H1 (cell line): ENCODE measurements around the gene FAM228A. TPM values are rescaled to one million over a fixed set of nuclear protein-coding genes. Genes with fewer than 3 reads are reported as not detected.

Experiments
- CTCF ChIA-PET: fragments of 300-600 bp; sonication (Branson Sonifier 250); formaldehyde crosslinking; loops from one replicate; lab custom pipeline; 2021; ENCODE audit not compliant: partially characterized antibody; lab: Charles Lee
- POLR2A ChIA-PET: fragments of 300-600 bp; sonication (Branson Sonifier 250); formaldehyde crosslinking; loops from one replicate; lab custom pipeline; 2021; ENCODE audit warnings: inconsistent platforms; ENCODE audit not compliant: partially characterized antibody; lab: Charles Lee
- DNase-seq, 2 experiments: peaks; one replicate each; pipeline versions ENCODE4 v3.0.0 to v3.0.0-alpha.2; 2010 to 2022; ENCODE audit warnings: low spot score in 2 of 2, low read depth in 1 of 2, mixed read lengths in 1 of 2
- FAIRE-seq: peaks from 2 replicates; lab custom pipeline; 2011; peaks lifted over from hg19 to GRCh38; lab: Jason Lieb, UNC
- H2AFZ ChIP-seq: 2 replicates; pipeline ENCODE4 v1.8.1; 2012; ENCODE audit warnings: low read length, inconsistent platforms
- H2AK5ac ChIP-seq: 2 replicates; pipeline ENCODE4 v1.6.1; 2013; ENCODE audit warnings: low read depth, low read length
- H2BK120ac ChIP-seq: replicated peaks from 2 replicates; pipeline ENCODE3; 2013; ENCODE audit warnings: low read depth, low read length, inconsistent platforms
- H2BK12ac ChIP-seq: 2 replicates; pipeline ENCODE4 v1.6.1; 2013; ENCODE audit warnings: low read depth, low read length
- H2BK15ac ChIP-seq: 2 replicates; pipeline ENCODE4 v1.6.1; 2013; ENCODE audit warnings: low read length
- H2BK20ac ChIP-seq: 2 replicates; pipeline ENCODE4 v1.6.1; 2013; ENCODE audit warnings: low read length
- H2BK5ac ChIP-seq: 2 replicates; pipeline ENCODE4 v1.6.1; 2013; ENCODE audit warnings: low read depth, low read length
- H3K14ac ChIP-seq: 2 replicates; pipeline ENCODE4 v1.6.1; 2013; ENCODE audit warnings: inconsistent platforms; ENCODE audit not compliant: insufficient read length
- H3K18ac ChIP-seq: 2 replicates; pipeline ENCODE4 v1.6.1; 2013; ENCODE audit warnings: low read length; ENCODE audit errors: extremely low read depth
- H3K23ac ChIP-seq: 2 replicates; pipeline ENCODE4 v1.6.1; 2013; ENCODE audit warnings: inconsistent platforms; ENCODE audit not compliant: insufficient read length
- H3K23me2 ChIP-seq: 2 replicates; pipeline ENCODE4 v1.6.1; 2013; ENCODE audit warnings: low read depth, low read length
- H3K27ac ChIP-seq: 2 replicates; pipeline ENCODE4 v1.6.1; 2011; ENCODE audit warnings: low read depth, low read length, inconsistent platforms
- H3K27me3 ChIP-seq, 4 experiments: replicated peaks in 1 of 4; 1 replicate in 1 of 4; 2 replicates in 3 of 4; pipeline versions ENCODE4 v1.6.1 to v1.8.1; 2011 to 2013; ENCODE audit warnings: low read length in 3 of 4, mild to moderate bottlenecking in 3 of 4, inconsistent platforms in 2 of 4, mixed read lengths in 2 of 4, moderate library complexity in 1 of 4; ENCODE audit not compliant: control insufficient read depth in 3 of 4, insufficient read depth in 3 of 4; ENCODE audit errors: extremely low read depth in 1 of 4
- H3K36me3 ChIP-seq, 4 experiments: 2 replicates each; pipeline versions ENCODE4 v1.6.1 to v1.8.1; 2011 to 2013; ENCODE audit warnings: mild to moderate bottlenecking in 4 of 4, low read length in 3 of 4, moderate library complexity in 2 of 4, control low read depth in 1 of 4, inconsistent platforms in 1 of 4; ENCODE audit not compliant: insufficient read depth in 4 of 4, control insufficient read depth in 2 of 4
- H3K4ac ChIP-seq: replicated peaks from 2 replicates; pipeline ENCODE3; 2013; ENCODE audit warnings: low read length, low read depth, mixed read lengths, inconsistent platforms; ENCODE audit not compliant: insufficient read length
- H3K4me1 ChIP-seq, 4 experiments: replicated peaks in 1 of 4; 1 replicate in 1 of 4; 2 replicates in 3 of 4; pipeline versions ENCODE4 v1.6.1 to v1.8.1; 2011 to 2013; ENCODE audit warnings: low read length in 3 of 4, inconsistent platforms in 2 of 4, mixed read lengths in 1 of 4; ENCODE audit not compliant: insufficient read depth in 4 of 4, control insufficient read depth in 3 of 4
- H3K4me2 ChIP-seq, 2 experiments: 2 replicates each; pipeline versions ENCODE4 v1.6.1 to v1.8.1; 2011 to 2013; ENCODE audit warnings: low read depth in 2 of 2, low read length in 2 of 2, control low read depth in 1 of 2, inconsistent platforms in 1 of 2, mild to moderate bottlenecking in 1 of 2; ENCODE audit not compliant: insufficient read depth in 1 of 2
- H3K4me3 ChIP-seq, 4 experiments: fragments of 200-600, 300-600 bp in 1 of 4; sonication (generic), shearing (Covaris generic), sonication (Bioruptor Twin) in 1 of 4; 2 replicates each; pipeline versions ENCODE4 v1.5.1 to v1.8.1; 2011 to 2016; ENCODE audit warnings: low read length in 4 of 4, low read depth in 3 of 4, control low read depth in 2 of 4, inconsistent platforms in 2 of 4, mild to moderate bottlenecking in 2 of 4, mixed read lengths in 1 of 4, moderate library complexity in 1 of 4; ENCODE audit not compliant: insufficient read depth in 2 of 4; ENCODE audit errors: extremely low read depth in 1 of 4
- H3K56ac ChIP-seq: replicated peaks from 2 replicates; pipeline ENCODE3; 2013; ENCODE audit warnings: low read depth, mild to moderate bottlenecking, mixed read lengths, low read length, inconsistent platforms; ENCODE audit not compliant: insufficient read length
- H3K79me1 ChIP-seq: 2 replicates; pipeline ENCODE4 v1.6.1; 2013; ENCODE audit warnings: low read depth, low read length, control low read depth
- H3K79me2 ChIP-seq, 2 experiments: 2 replicates each; pipeline versions ENCODE4 v1.6.1 to v1.8.1; 2012 to 2013; ENCODE audit warnings: low read length in 2 of 2, mild to moderate bottlenecking in 2 of 2, inconsistent platforms in 1 of 2; ENCODE audit not compliant: insufficient read depth in 2 of 2, control insufficient read depth in 1 of 2
- H3K9ac ChIP-seq, 4 experiments: replicated peaks in 1 of 4; 1 replicate in 1 of 4; 2 replicates in 3 of 4; pipeline versions ENCODE4 v1.6.1 to v1.8.1; 2011 to 2013; ENCODE audit warnings: low read depth in 3 of 4, low read length in 3 of 4, control low read depth in 2 of 4, mild to moderate bottlenecking in 2 of 4, moderate library complexity in 2 of 4, inconsistent platforms in 1 of 4; ENCODE audit errors: extremely low read depth in 1 of 4
- H3K9me3 ChIP-seq, 2 experiments: 2 replicates each; pipeline versions ENCODE4 v1.6.1 to v1.8.1; 2012 to 2013; ENCODE audit warnings: mild to moderate bottlenecking in 2 of 2, moderate library complexity in 2 of 2, control low read depth in 1 of 2, inconsistent platforms in 1 of 2, low read depth in 1 of 2, low read length in 1 of 2, mixed read lengths in 1 of 2; ENCODE audit not compliant: insufficient read depth in 2 of 2
- H4K20me1 ChIP-seq, 2 experiments: replicated peaks in 1 of 2; 2 replicates each; pipeline versions ENCODE3 to v1.8.1; 2011 to 2013; ENCODE audit warnings: inconsistent platforms in 2 of 2, low read length in 2 of 2, mild to moderate bottlenecking in 1 of 2; ENCODE audit not compliant: insufficient read depth in 2 of 2, control insufficient read depth in 1 of 2
- H4K5ac ChIP-seq: 2 replicates; pipeline ENCODE4 v1.6.1; 2013; ENCODE audit warnings: low read length, low read depth, mixed read lengths, inconsistent platforms; ENCODE audit not compliant: insufficient read length
- H4K8ac ChIP-seq: 2 replicates; pipeline ENCODE4 v1.8.0; 2013; ENCODE audit warnings: mild to moderate bottlenecking, moderate library complexity, low read length, inconsistent platforms; ENCODE audit not compliant: insufficient read depth; ENCODE audit errors: extremely low read depth
- H4K91ac ChIP-seq: replicated peaks from 2 replicates; pipeline ENCODE3; 2013; ENCODE audit warnings: low read length, mixed read lengths, inconsistent platforms; ENCODE audit not compliant: insufficient read length
- ASH2L ChIP-seq: fragments of 200-600, 300-600 bp; sonication (generic); IDR thresholded peaks from one replicate; pipeline ENCODE4 v1.7.1; 2017; ENCODE audit warnings: low read length
- BACH1 ChIP-seq: IDR thresholded peaks from 2 replicates; pipeline ENCODE4 v1.6.1; 2012; ENCODE audit warnings: low read length, improper control_type of control experiment
- BCL11A ChIP-seq, 2 experiments: IDR thresholded peaks; one replicate each; pipeline ENCODE4 v1.6.1; 2011; ENCODE audit warnings: low read depth in 2 of 2, low read length in 2 of 2, mild to moderate bottlenecking in 2 of 2
- CBX8 ChIP-seq: fragments of 300-800, 300-1000 bp; sonication (generic); IDR thresholded peaks from 2 replicates; pipeline ENCODE4 v1.7.1; 2016; ENCODE audit warnings: low read depth, low read length, borderline replicate concordance
- CHD2 ChIP-seq: IDR thresholded peaks from 2 replicates; pipeline ENCODE4 v1.6.1; 2012; ENCODE audit warnings: low read length, improper control_type of control experiment
- CREB1 ChIP-seq: IDR thresholded peaks from 2 replicates; pipeline ENCODE4 v1.6.1; 2012; ENCODE audit warnings: inconsistent platforms
- EGR1 ChIP-seq: IDR thresholded peaks from 2 replicates; pipeline ENCODE4 v1.6.1; 2011; ENCODE audit warnings: low read depth, low read length, borderline replicate concordance
- GTF2F1 ChIP-seq: IDR thresholded peaks from 2 replicates; pipeline ENCODE4 v1.6.1; 2012; ENCODE audit warnings: low read depth, low read length, improper control_type of control experiment, borderline replicate concordance
- PHF8 ChIP-seq: fragments of 200-600 bp; sonication (generic); conservative IDR thresholded peaks from 2 replicates; pipeline ENCODE4 v1.7.1; 2012; ENCODE audit warnings: low read depth, mild to moderate bottlenecking, inconsistent platforms, low read length, moderate library complexity
- RFX5 ChIP-seq: IDR thresholded peaks from 2 replicates; pipeline ENCODE4 v1.6.1; 2011; ENCODE audit warnings: low read depth, low read length, improper control_type of control experiment, borderline replicate concordance
- RNF2 ChIP-seq: fragments of 200-900, 300-1000 bp; sonication (generic); IDR thresholded peaks from 2 replicates; pipeline ENCODE4 v1.7.1; 2016; ENCODE audit warnings: borderline replicate concordance, low read depth, mild to moderate bottlenecking, antibody characterized with exemption, low read length; ENCODE audit not compliant: poor library complexity, severe bottlenecking; ENCODE audit errors: missing control alignments
- SIN3A ChIP-seq, 2 experiments: IDR thresholded peaks in 1 of 2; conservative IDR thresholded peaks in 1 of 2; 2 replicates each; pipeline ENCODE4 v1.6.1; 2011 to 2012; ENCODE audit warnings: low read length in 2 of 2, improper control_type of control experiment in 1 of 2, low read depth in 1 of 2, mild to moderate bottlenecking in 1 of 2
- SP2 ChIP-seq: IDR thresholded peaks from 2 replicates; pipeline ENCODE4 v1.6.1; 2012; ENCODE audit warnings: mild to moderate bottlenecking, low read length, inconsistent platforms
- SP4 ChIP-seq: IDR thresholded peaks from 2 replicates; pipeline ENCODE4 v1.6.1; 2012; ENCODE audit warnings: low read length, inconsistent platforms
- TAF1 ChIP-seq: IDR thresholded peaks from 2 replicates; pipeline ENCODE4 v1.6.1; 2011; ENCODE audit warnings: mild to moderate bottlenecking, low read depth, low read length
- WGBS, 2 experiments: shearing (Covaris generic) in 1 of 2; methylation state at CpG; one replicate each; pipeline versions ENCODE4 v1.1.6 to v1.1.7; 2013 to 2015; ENCODE audit warnings: low lambda C conversion rate in 2 of 2, mixed read lengths in 2 of 2, inconsistent platforms in 1 of 2, low coverage in 1 of 2, missing lambda C conversion rate in 1 of 2; ENCODE audit not compliant: insufficient replicate concordance in 2 of 2, insufficient coverage in 1 of 2, insufficient read length in 1 of 2; ENCODE audit errors: extremely low coverage in 1 of 2, missing lambda C conversion rate in 1 of 2; 5-methylcytosine and 5-hydroxymethylcytosine counted together
- polyA plus RNA-seq, 7 experiments: library from polyadenylated mRNA; depleted of rRNA in 3 of 7; stranded (reverse) in 5 of 7; unstranded in 2 of 7; fragments of >200 nt in 5 of 7; fragments of 200-250 nt in 2 of 7; gene quantifications; 1 replicate in 5 of 7; 2 replicates in 1 of 7; 4 replicates in 1 of 7; pipeline versions ENCODE4 v1.2.1 to v1.2.3, GENCODE V29; 2011 to 2013; ENCODE audit warnings: missing spikeins in 2 of 7, mixed read lengths in 2 of 7
- total RNA-seq: library from RNA; stranded (reverse); fragmentation: NEBNext Ultra II Directional; extraction: Animal tissue kit (Norgen Biotek cat#: 25700); gene quantifications from 2 replicates; pipeline ENCODE4 v1.2.1, GENCODE V29; 2021
- TF ChIP-seq, protein P1 (sequence below): IDR thresholded peaks from 2 replicates; pipeline ENCODE4 v1.6.1; 2012; ENCODE audit warnings: inconsistent platforms

Gene FAM228A
- total and polyA plus RNA-seq, 2 of the 8 experiments (the other 6 are each of a cell fraction or from before 2014, with no cell fraction given), result not detected

- Histone ChIP-seq H2AFZ (no peak overlapping the region), H3K9me3 (no peaks in the 10 kb centered on the region), H2BK5ac (no peak overlapping the region), H2BK12ac (no peak overlapping the region), H4K8ac (no peak overlapping the region), H4K5ac (no peak overlapping the region), H3K4me3 (no peak overlapping the region), H3K79me2 (no peaks in the 10 kb centered on the region), H3K9ac (no peak overlapping the region), H4K20me1 (no peaks in the 10 kb centered on the region), H3K27me3 (no peaks in the 10 kb centered on the region), H3K36me3 (no peaks in the 10 kb centered on the region), H2AK5ac (no peak overlapping the region), H2BK15ac (no peak overlapping the region), H3K4me1 (no peaks in the 10 kb centered on the region; a peak in 1 of 7 replicates), H3K18ac (no peak overlapping the region), H3K79me1 (no peaks in the 10 kb centered on the region), H3K14ac (no peak overlapping the region), H3K23me2 (no peaks in the 10 kb centered on the region), H2BK20ac (no peak overlapping the region), H4K91ac (no peak overlapping the region), H3K23ac (no peak overlapping the region), H3K56ac (no peak overlapping the region), H2BK120ac (no peak overlapping the region), H3K4ac (no peak overlapping the region), H3K4me2 (no peak overlapping the region), H3K27ac (no peak overlapping the region)
- FAIRE-seq (no peak), DNase-seq (no peak)
- ChIA-PET POLR2A (no interaction called here), CTCF (interaction anchor here (1.6 kb wide), 1 partner anchor 11 kb away, joined by 3 read pairs; no protein-coding TSS in a partner anchor)
- 83% methylated on average over 3 of the region's 4 CpGs; no CpG with 5 or more reads in 1 of the 2 experiments for WGBS, 2 experiments
- TF ChIP-seq TAF1 (no peak), GTF2F1 (no peak), PHF8 (no peak), RNF2 (no peak), ASH2L (no peak), SP2 (no peak), CBX8 (no peak), SP4 (no peak), EGR1 (no peak), RFX5 (no peak), SIN3A (conservative IDR thresholded peaks at IDR 0.05 in 1 of 2, IDR thresholded peaks at IDR 0.05 in 1 of 2; ENCODE audit: low read depth in 1 of 2, low read length in 2 of 2) (no peak), CREB1 (no peak), BACH1 (no peak), CHD2 (no peak), BCL11A (IDR thresholded peaks at IDR 0.05; ENCODE audit: low read depth in 2 of 2, low read length in 2 of 2) (no peak)
- TF ChIP-seq, protein P1, sequence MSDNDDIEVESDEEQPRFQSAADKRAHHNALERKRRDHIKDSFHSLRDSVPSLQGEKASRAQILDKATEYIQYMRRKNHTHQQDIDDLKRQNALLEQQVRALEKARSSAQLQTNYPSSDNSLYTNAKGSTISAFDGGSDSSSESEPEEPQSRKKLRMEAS, result no peak
These were observed 15.1 kb upstream of the FAM228A start for GRCh38 chr2:24159708-24160107.
